IMR-90 (cell line): Measurements from ENCODE around the gene ZNF23. TPM values are rescaled to one million over a fixed set of nuclear protein-coding genes. Genes with fewer than 3 reads are reported as not detected.

ENCODE experiments used
- ATAC-seq: fragments of 200-7000 bp; cut with Tn5 transposase; 2 replicates; pipeline ENCODE4 v1.9.1; 2020; ENCODE audit warnings: low read depth, mild to moderate bottlenecking, moderate library complexity
- BruUV-seq: library from RNA; stranded (reverse); fragments of 400-500 nt; replicated peaks from 2 replicates; lab custom pipeline; 2021; lab: Mats Ljungman, UMichigan
- CTCF ChIA-PET: fragments of 300-600 bp; formaldehyde crosslinking; extraction: SDS; loops from one replicate; lab custom pipeline; 2021; ENCODE audit warnings: antibody characterized with exemption; lab: Yijun Ruan, JAX
- POLR2A ChIA-PET: fragments of 300-600 bp; sonication (Branson Sonifier 250); formaldehyde crosslinking; loops from one replicate; lab custom pipeline; 2022; ENCODE audit warnings: antibody characterized with exemption; ENCODE audit not compliant: unreplicated experiment; lab: Charles Lee
- DNase-seq: peaks from one replicate; pipeline ENCODE4 v3.0.0; 2013
- H2AFZ ChIP-seq: replicated peaks from 2 replicates; pipeline ENCODE3; 2013; ENCODE audit warnings: low read length, mild to moderate bottlenecking; ENCODE audit not compliant: poor library complexity
- H2AK5ac ChIP-seq: 2 replicates; pipeline ENCODE4 v1.6.1; 2013; ENCODE audit warnings: low read depth, low read length, inconsistent platforms
- H2AK9ac ChIP-seq: replicated peaks from 2 replicates; pipeline ENCODE3; 2013; ENCODE audit warnings: mild to moderate bottlenecking, low read depth, low read length, moderate library complexity; ENCODE audit not compliant: poor library complexity
- H2BK120ac ChIP-seq: 2 replicates; pipeline ENCODE4 v1.6.1; 2013; ENCODE audit warnings: low read depth, low read length, inconsistent platforms
- H2BK15ac ChIP-seq: 3 replicates; pipeline ENCODE4 v1.6.1; 2013; ENCODE audit warnings: low read depth, low read length, inconsistent platforms
- H2BK20ac ChIP-seq: 2 replicates; pipeline ENCODE4 v1.6.1; 2013; ENCODE audit warnings: low read depth, mild to moderate bottlenecking, inconsistent platforms, low read length, moderate library complexity
- H2BK5ac ChIP-seq: 2 replicates; pipeline ENCODE4 v1.6.1; 2013; ENCODE audit warnings: mild to moderate bottlenecking, low read depth, low read length, inconsistent platforms; ENCODE audit not compliant: poor library complexity, severe bottlenecking
- H3K14ac ChIP-seq: replicated peaks from 2 replicates; pipeline ENCODE4 v1.6.1; 2013; ENCODE audit warnings: low read depth, low read length, inconsistent platforms
- H3K18ac ChIP-seq: 2 replicates; pipeline ENCODE4 v1.6.1; 2013; ENCODE audit warnings: low read depth, low read length, control low read depth
- H3K23ac ChIP-seq: 2 replicates; pipeline ENCODE4 v1.6.1; 2013; ENCODE audit warnings: low read depth, low read length, inconsistent platforms
- H3K27ac ChIP-seq: 2 replicates; pipeline ENCODE4 v1.5.1; 2013; ENCODE audit warnings: mild to moderate bottlenecking, control low read depth, low read length; ENCODE audit not compliant: insufficient read depth
- H3K27me3 ChIP-seq: 2 replicates; pipeline ENCODE4 v1.6.1; 2013; ENCODE audit warnings: low read length; ENCODE audit not compliant: control insufficient read depth, insufficient read depth
- H3K36me3 ChIP-seq: 2 replicates; pipeline ENCODE4 v1.6.1; 2013; ENCODE audit warnings: low read length, mixed read lengths; ENCODE audit not compliant: control insufficient read depth, insufficient read depth
- H3K4ac ChIP-seq: 2 replicates; pipeline ENCODE4 v1.6.1; 2013; ENCODE audit warnings: low read depth, low read length, inconsistent platforms
- H3K4me1 ChIP-seq: 2 replicates; pipeline ENCODE4 v1.6.1; 2013; ENCODE audit warnings: low read length, mixed read lengths; ENCODE audit not compliant: control insufficient read depth, insufficient read depth
- H3K4me2 ChIP-seq: 2 replicates; pipeline ENCODE4 v1.6.1; 2013; ENCODE audit warnings: low read depth, mild to moderate bottlenecking, control low read depth, low read length, moderate library complexity
- H3K4me3 ChIP-seq: 2 replicates; pipeline ENCODE4 v1.5.1; 2013; ENCODE audit warnings: low read depth, mild to moderate bottlenecking, control low read depth, low read length, moderate library complexity; ENCODE audit not compliant: insufficient read depth
- H3K56ac ChIP-seq: 2 replicates; pipeline ENCODE4 v1.6.1; 2013; ENCODE audit warnings: low read length, inconsistent platforms; ENCODE audit not compliant: insufficient read depth; ENCODE audit errors: extremely low read depth
- H3K79me1 ChIP-seq, 2 experiments: 2 replicates each; pipeline ENCODE4 v1.6.1; 2013; ENCODE audit warnings: low read length in 2 of 2, inconsistent platforms in 1 of 2, low read depth in 1 of 2
- H3K9ac ChIP-seq: 2 replicates; pipeline ENCODE4 v1.6.1; 2013; ENCODE audit warnings: low read depth, low read length, control low read depth
- H3K9me1 ChIP-seq: 2 replicates; pipeline ENCODE4 v1.6.1; 2013; ENCODE audit warnings: low read length, inconsistent platforms; ENCODE audit not compliant: insufficient read depth
- H3K9me3 ChIP-seq: 2 replicates; pipeline ENCODE4 v1.6.1; 2013; ENCODE audit warnings: low read length; ENCODE audit not compliant: control insufficient read depth, insufficient read depth
- H4K20me1 ChIP-seq: 2 replicates; pipeline ENCODE4 v1.6.1; 2013; ENCODE audit warnings: low read length, inconsistent platforms; ENCODE audit not compliant: insufficient read depth
- H4K5ac ChIP-seq: 2 replicates; pipeline ENCODE4 v1.6.1; 2013; ENCODE audit warnings: mild to moderate bottlenecking, low read depth, low read length, control low read depth
- H4K8ac ChIP-seq, 2 experiments: 2 replicates each; pipeline ENCODE4 v1.6.1; 2013; ENCODE audit warnings: low read depth in 2 of 2, low read length in 2 of 2, control low read depth in 1 of 2, inconsistent platforms in 1 of 2
- H4K91ac ChIP-seq: 2 replicates; pipeline ENCODE4 v1.6.1; 2013; ENCODE audit warnings: low read depth, low read length, inconsistent platforms; ENCODE audit not compliant: insufficient read depth
- BHLHE40 ChIP-seq: fragments of 150-350 bp; IDR thresholded peaks from 2 replicates; pipeline ENCODE4 v1.6.1; 2016; ENCODE audit warnings: mild to moderate bottlenecking, low read depth, low read length
- CEBPB ChIP-seq: IDR thresholded peaks from 2 replicates; pipeline ENCODE4 v1.6.1; 2012; ENCODE audit warnings: low read depth, low read length, improper control_type of control experiment
- CHD1 ChIP-seq: IDR thresholded peaks from 2 replicates; pipeline ENCODE4 v1.6.1; 2012; ENCODE audit warnings: low read depth, low read length, improper control_type of control experiment
- FOS ChIP-seq: fragments of 150-350 bp; IDR thresholded peaks from 2 replicates; pipeline ENCODE4 v1.6.1; 2016; ENCODE audit warnings: low read depth, low read length
- MAFK ChIP-seq: IDR thresholded peaks from 2 replicates; pipeline ENCODE4 v1.6.1; 2012; ENCODE audit warnings: low read depth, low read length, improper control_type of control experiment
- MAZ ChIP-seq: IDR thresholded peaks from 2 replicates; pipeline ENCODE4 v1.6.1; 2012; ENCODE audit warnings: low read depth, mild to moderate bottlenecking, low read length, improper control_type of control experiment, moderate library complexity, borderline replicate concordance
- MXI1 ChIP-seq: IDR thresholded peaks from 2 replicates; pipeline ENCODE4 v1.6.1; 2012; ENCODE audit warnings: low read depth, mild to moderate bottlenecking, low read length, moderate library complexity, borderline replicate concordance
- NFE2L2 ChIP-seq: fragments of 150-350 bp; IDR thresholded peaks from 2 replicates; pipeline ENCODE4 v1.6.1; 2016; ENCODE audit warnings: low read depth, mild to moderate bottlenecking, low read length
- POLR2A ChIP-seq: IDR thresholded peaks from 2 replicates; pipeline ENCODE4 v1.6.1; 2012; ENCODE audit warnings: mild to moderate bottlenecking, low read depth, low read length
- RAD21 ChIP-seq: IDR thresholded peaks from 2 replicates; pipeline ENCODE4 v1.6.1; 2012; ENCODE audit warnings: low read length, improper control_type of control experiment
- RCOR1 ChIP-seq: IDR thresholded peaks from 2 replicates; pipeline ENCODE4 v1.6.1; 2012; ENCODE audit warnings: mild to moderate bottlenecking, low read length, improper control_type of control experiment; ENCODE audit not compliant: insufficient replicate concordance
- RFX5 ChIP-seq: IDR thresholded peaks from 2 replicates; pipeline ENCODE4 v1.8.0; 2012; ENCODE audit warnings: low read depth, mild to moderate bottlenecking, low read length, moderate library complexity
- SMC3 ChIP-seq: fragments of 150-350 bp; IDR thresholded peaks from 2 replicates; pipeline ENCODE4 v1.6.1; 2016; ENCODE audit warnings: low read depth, mild to moderate bottlenecking, antibody characterized with exemption, low read length, moderate library complexity
- WGBS, 2 experiments: methylation state at CpG; one replicate each; pipeline versions ENCODE4 v1.1.5 to v1.1.7; 2013; ENCODE audit warnings: missing lambda C conversion rate in 2 of 2; ENCODE audit not compliant: insufficient read length in 1 of 2; ENCODE audit errors: extremely low coverage in 2 of 2; 5-methylcytosine and 5-hydroxymethylcytosine counted together
- dilution Hi-C: fragments of 300-500 bp; cut with HindIII; formaldehyde crosslinking; loops from one replicate; pipeline ENCODE4 v1.14.3; 2018; ENCODE audit warnings: low sequenced_read_pairs; ENCODE audit not compliant: unreplicated experiment
- in situ Hi-C: fragments of 300-500 bp; cut with MboI; formaldehyde crosslinking; loops from 3 replicates; pipeline ENCODE4 v1.14.3; 2019; ENCODE audit warnings: low sequenced_read_pairs, inconsistent platforms, mixed read lengths
- intact Hi-C: fragments of 100-400 bp; cut with micrococcal nuclease; formaldehyde crosslinking; loops from 2 replicates; pipeline ENCODE4 v1.10.0; 2022
- polyA plus RNA-seq, 3 experiments: library from polyadenylated mRNA; depleted of rRNA; stranded (reverse); fragments of >200 nt; gene quantifications; 2 replicates each; pipeline ENCODE4 v1.2.3, GENCODE V29; 2012; ENCODE audit warnings: low replicate concordance in 1 of 3
- total RNA-seq: library from RNA; depleted of rRNA; stranded (reverse); fragments of >200 nt; gene quantifications from 2 replicates; pipeline ENCODE4 v1.2.3, GENCODE V29; 2012
- TF ChIP-seq, protein P1 (sequence below): fragments of 150-350 bp; IDR thresholded peaks from 2 replicates; pipeline ENCODE4 v1.6.1; 2017; ENCODE audit warnings: mild to moderate bottlenecking, antibody characterized with exemption, low read length, low read depth
- TF ChIP-seq, protein P2 (sequence below): conservative IDR thresholded peaks from 2 replicates; pipeline ENCODE4 v1.5.1; 2012; ENCODE audit warnings: mild to moderate bottlenecking, low read depth, low read length, improper control_type of control experiment
- TF ChIP-seq, protein P3 (sequence below): fragments of 150-350 bp; IDR thresholded peaks from 2 replicates; pipeline ENCODE4 v1.6.1; 2016; ENCODE audit warnings: low read depth, mild to moderate bottlenecking, low read length, moderate library complexity, borderline replicate concordance

ZNF23 gene
- total and polyA plus RNA-seq, 2 of the 4 experiments (the other 2 are of a cell fraction) = 7.5 to 8.8 TPM

DNA sequence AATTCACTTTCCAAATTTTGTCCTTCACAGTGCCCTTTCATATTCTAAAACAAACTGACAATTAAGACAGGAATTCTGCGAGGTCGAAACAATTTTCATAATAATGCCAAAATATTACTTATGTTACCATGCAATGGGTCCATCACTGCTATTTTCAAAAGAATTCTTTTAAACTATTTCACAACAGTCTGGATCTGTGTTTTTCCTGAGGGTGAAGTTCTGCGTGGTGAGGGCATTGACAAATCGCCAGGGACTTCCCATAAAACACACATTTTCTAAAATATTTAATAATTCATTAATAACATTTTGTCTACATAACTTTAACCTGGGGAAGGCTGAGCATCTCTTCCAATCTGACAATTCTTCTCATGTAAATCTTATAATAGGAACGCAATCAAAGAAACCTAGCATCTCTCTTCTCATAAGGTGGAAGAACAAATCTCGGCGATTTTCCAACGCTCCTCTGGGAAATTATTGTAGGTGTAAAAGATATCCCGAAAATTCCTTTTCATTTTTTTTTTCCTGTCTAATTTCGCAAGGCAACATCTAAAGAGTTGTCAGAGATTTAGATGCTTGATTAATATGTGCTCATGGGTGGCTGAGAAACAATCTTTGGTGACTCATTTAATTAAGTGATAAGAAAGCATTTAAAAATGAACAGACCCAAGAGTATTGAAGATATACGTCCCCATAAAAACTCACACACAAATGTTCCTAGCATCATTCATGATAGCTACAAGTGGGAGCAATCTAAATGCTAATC lies 62.1 kb downstream of the ZNF23 start:
- in situ Hi-C loops = no loop called here
- ChIA-PET CTCF (no interaction called here), POLR2A (no interaction called here)
- H3K14ac ChIP-seq = no peak overlapping the region
- no peak overlapping the region for H4K8ac ChIP-seq
- H3K4me3 ChIP-seq = no peak overlapping the region
- no peak overlapping the region for H2BK120ac ChIP-seq
- no peak overlapping the region for H2BK15ac ChIP-seq
- no peak overlapping the region for H2AFZ ChIP-seq
- H4K91ac ChIP-seq = no peak overlapping the region
- H3K56ac ChIP-seq = no peak overlapping the region
- ATAC-seq (no peak), DNase-seq (no peak)
- H3K4ac ChIP-seq = no peak overlapping the region
- H3K9me3 ChIP-seq = no peaks in the 10 kb centered on the region
- TF ChIP-seq, protein P1, sequence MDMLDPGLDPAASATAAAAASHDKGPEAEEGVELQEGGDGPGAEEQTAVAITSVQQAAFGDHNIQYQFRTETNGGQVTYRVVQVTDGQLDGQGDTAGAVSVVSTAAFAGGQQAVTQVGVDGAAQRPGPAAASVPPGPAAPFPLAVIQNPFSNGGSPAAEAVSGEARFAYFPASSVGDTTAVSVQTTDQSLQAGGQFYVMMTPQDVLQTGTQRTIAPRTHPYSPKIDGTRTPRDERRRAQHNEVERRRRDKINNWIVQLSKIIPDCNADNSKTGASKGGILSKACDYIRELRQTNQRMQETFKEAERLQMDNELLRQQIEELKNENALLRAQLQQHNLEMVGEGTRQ = no peak
- TF ChIP-seq MAZ (no peak), FOS (no peak), RCOR1 (no peak), MAFK (no peak), RFX5 (no peak), BHLHE40 (no peak), MXI1 (no peak), RAD21 (no peak), CEBPB (no peak), CHD1 (no peak), SMC3 (no peak), POLR2A (no peak), NFE2L2 (no peak)
- TF ChIP-seq, protein P2, sequence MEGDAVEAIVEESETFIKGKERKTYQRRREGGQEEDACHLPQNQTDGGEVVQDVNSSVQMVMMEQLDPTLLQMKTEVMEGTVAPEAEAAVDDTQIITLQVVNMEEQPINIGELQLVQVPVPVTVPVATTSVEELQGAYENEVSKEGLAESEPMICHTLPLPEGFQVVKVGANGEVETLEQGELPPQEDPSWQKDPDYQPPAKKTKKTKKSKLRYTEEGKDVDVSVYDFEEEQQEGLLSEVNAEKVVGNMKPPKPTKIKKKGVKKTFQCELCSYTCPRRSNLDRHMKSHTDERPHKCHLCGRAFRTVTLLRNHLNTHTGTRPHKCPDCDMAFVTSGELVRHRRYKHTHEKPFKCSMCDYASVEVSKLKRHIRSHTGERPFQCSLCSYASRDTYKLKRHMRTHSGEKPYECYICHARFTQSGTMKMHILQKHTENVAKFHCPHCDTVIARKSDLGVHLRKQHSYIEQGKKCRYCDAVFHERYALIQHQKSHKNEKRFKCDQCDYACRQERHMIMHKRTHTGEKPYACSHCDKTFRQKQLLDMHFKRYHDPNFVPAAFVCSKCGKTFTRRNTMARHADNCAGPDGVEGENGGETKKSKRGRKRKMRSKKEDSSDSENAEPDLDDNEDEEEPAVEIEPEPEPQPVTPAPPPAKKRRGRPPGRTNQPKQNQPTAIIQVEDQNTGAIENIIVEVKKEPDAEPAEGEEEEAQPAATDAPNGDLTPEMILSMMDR = no peak
- TF ChIP-seq, protein P3, sequence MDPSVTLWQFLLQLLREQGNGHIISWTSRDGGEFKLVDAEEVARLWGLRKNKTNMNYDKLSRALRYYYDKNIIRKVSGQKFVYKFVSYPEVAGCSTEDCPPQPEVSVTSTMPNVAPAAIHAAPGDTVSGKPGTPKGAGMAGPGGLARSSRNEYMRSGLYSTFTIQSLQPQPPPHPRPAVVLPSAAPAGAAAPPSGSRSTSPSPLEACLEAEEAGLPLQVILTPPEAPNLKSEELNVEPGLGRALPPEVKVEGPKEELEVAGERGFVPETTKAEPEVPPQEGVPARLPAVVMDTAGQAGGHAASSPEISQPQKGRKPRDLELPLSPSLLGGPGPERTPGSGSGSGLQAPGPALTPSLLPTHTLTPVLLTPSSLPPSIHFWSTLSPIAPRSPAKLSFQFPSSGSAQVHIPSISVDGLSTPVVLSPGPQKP = no peak
- H3K27me3 ChIP-seq = peaks cover 2% of the 10 kb centered on the region
- H4K20me1 ChIP-seq = no peaks in the 10 kb centered on the region
- H3K36me3 ChIP-seq = no peaks in the 10 kb centered on the region
- H3K18ac ChIP-seq = no peak overlapping the region
- no peak overlapping the region for H2BK20ac ChIP-seq
- intact Hi-C loops = no loop called here
- no peak overlapping the region for H2BK5ac ChIP-seq
- no peak overlapping the region for H3K23ac ChIP-seq
- no peaks in the 10 kb centered on the region for H3K9me1 ChIP-seq
- no peak overlapping the region for H2AK5ac ChIP-seq
- no peak overlapping the region for H3K4me2 ChIP-seq
- no peak overlapping the region for H3K9ac ChIP-seq
- no peak overlapping the region for H3K27ac ChIP-seq
- H2AK9ac ChIP-seq = no peak overlapping the region
- no peaks in the 10 kb centered on the region for H3K79me1 ChIP-seq
- no peak overlapping the region for H4K5ac ChIP-seq
- dilution Hi-C loops = no loop called here
- no peaks in the 10 kb centered on the region for H3K4me1 ChIP-seq
- no CpG with 5 or more reads among the region's 11 CpGs for WGBS, 2 experiments
- BruUV-seq = no TSS peak
